Colonic mucosa (tissue), 4 donors: ENCODE results near the gene SGSM1. TPM values are rescaled to one million over a fixed set of nuclear protein-coding genes. Genes with fewer than 3 reads are reported as not detected.
A peak's percentile ranks its signal among the peaks of the same experiment; 100 is the strongest.

Experiments
- DNase-seq: peaks from one replicate; pipeline ENCODE4 v3.0.0-alpha.2; 2020
- H3K27ac ChIP-seq: fragments of 200-600 bp; one replicate; pipeline ENCODE4 v1.8.0; 2021
- H3K27me3 ChIP-seq: fragments of 200-600 bp; one replicate; pipeline ENCODE4 v1.8.0; 2021
- H3K36me3 ChIP-seq: fragments of 200-600 bp; one replicate; pipeline ENCODE4 v1.8.0; 2021
- H3K4me1 ChIP-seq: fragments of 200-600 bp; one replicate; pipeline ENCODE4 v1.8.0; 2021; ENCODE audit warnings: mild to moderate bottlenecking
- H3K4me3 ChIP-seq: fragments of 200-600 bp; one replicate; pipeline ENCODE4 v1.8.0; 2021
- H3K9ac ChIP-seq, 2 donors: one replicate each; pipeline ENCODE4 v1.7.0; 2013; ENCODE audit warnings: control low read depth in 2 of 2, low read depth in 2 of 2, low read length in 2 of 2
- H3K9me3 ChIP-seq: fragments of 200-600 bp; one replicate; pipeline ENCODE4 v1.8.0; 2021
- CTCF ChIP-seq: fragments of 200-600 bp; IDR thresholded peaks from one replicate; pipeline ENCODE4 v1.8.0; 2022; ENCODE audit warnings: antibody characterized with exemption, mild to moderate bottlenecking
- intact Hi-C: fragments of 100-400 bp; cut with DNase I; formaldehyde crosslinking; loops from one replicate; pipeline ENCODE4 v1.14.1; 2022
- total RNA-seq, 2 donors: library from RNA; stranded (reverse); fragmentation: NEBNext Ultra II Directional in 1 of 2; extraction: Animal tissue kit (Norgen Biotek cat#: 25700) in 1 of 2; gene quantifications; one replicate each; pipeline ENCODE4 v1.2.1, GENCODE V29; 2021
- donor health status: healthy.
- donor health status: DM: no; HTN: no; CAD: no.
- donor health status: DM: no; HTN: no; CAD: no.

SGSM1 gene
- total RNA-seq, 2 donors from 2014 or later = 3.3 to 3.9 TPM

- Histone ChIP-seq H3K4me3 (no peak overlapping the region), H3K9ac (no peak overlapping the region), H3K27me3 (no peaks in the 10 kb centered on the region), H3K27ac (no peak overlapping the region), H3K9me3 (no peaks in the 10 kb centered on the region), H3K36me3 (no peaks in the 10 kb centered on the region), H3K4me1 (no peaks in the 10 kb centered on the region)
- intact Hi-C loops = loop anchor here (10.0 kb wide), 2 partner anchors 156 to 244 kb away; partner anchors contain the start of gene PIWIL3
- TF ChIP-seq CTCF = no peak
- DNase-seq = no peak
Observed at GRCh38 chr22:24930678-24931077, 124.7 kb downstream of the SGSM1 start.

GRCh38 chr22:24935771-24936483 lies 129.9 kb downstream of the SGSM1 start:
- no peak for TF ChIP-seq CTCF
- Histone ChIP-seq H3K9me3 (no peaks in the 10 kb centered on the region), H3K27me3 (no peaks in the 10 kb centered on the region), H3K4me1 (no peaks in the 10 kb centered on the region), H3K27ac (no peak overlapping the region), H3K4me3 (no peak overlapping the region), H3K36me3 (no peaks in the 10 kb centered on the region), H3K9ac (no peak overlapping the region)
- intact Hi-C loops = loop anchor here (5.0 to 10.0 kb wide), 3 partner anchors 111 to 239 kb away; partner anchors contain the start of gene PIWIL3
- no peak for DNase-seq

GRCh38 chr22:24937114-24937513 lies 131.1 kb downstream of the SGSM1 start:
- Histone ChIP-seq H3K9ac (no peak overlapping the region), H3K4me1 (no peaks in the 10 kb centered on the region), H3K36me3 (no peaks in the 10 kb centered on the region), H3K9me3 (no peaks in the 10 kb centered on the region), H3K27me3 (no peaks in the 10 kb centered on the region), H3K27ac (no peak overlapping the region), H3K4me3 (no peak overlapping the region)
- no peak for TF ChIP-seq CTCF
- DNase-seq = no peak
- intact Hi-C loops = loop anchor here (5.0 to 10.0 kb wide), 3 partner anchors 110 to 238 kb away; partner anchors contain the start of gene PIWIL3

- TF ChIP-seq CTCF = peak; percentile 74
- no peak overlapping the region for H3K9ac ChIP-seq
- peak; percentile 48 for DNase-seq
- H3K27me3 ChIP-seq = no peaks in the 10 kb centered on the region
- H3K27ac ChIP-seq = no peak overlapping the region
- H3K9me3 ChIP-seq = no peaks in the 10 kb centered on the region
- no peaks in the 10 kb centered on the region for H3K36me3 ChIP-seq
- intact Hi-C loops = loop anchor here (5.0 to 10.0 kb wide), 3 partner anchors 108 to 236 kb away; partner anchors contain the start of gene PIWIL3
- H3K4me3 ChIP-seq = no peak overlapping the region
- H3K4me1 ChIP-seq = no peaks in the 10 kb centered on the region
Observed at GRCh38 chr22:24938741-24939341, 132.8 kb downstream of the SGSM1 start.

- no peak overlapping the region for H3K4me3 ChIP-seq
- no peaks in the 10 kb centered on the region for H3K27me3 ChIP-seq
- intact Hi-C loops = no loop called here
- TF ChIP-seq CTCF = no peak
- DNase-seq = no peak
- no peak overlapping the region for H3K27ac ChIP-seq
- H3K9me3 ChIP-seq = no peaks in the 10 kb centered on the region
- no peaks in the 10 kb centered on the region for H3K36me3 ChIP-seq
- no peaks in the 10 kb centered on the region for H3K4me1 ChIP-seq
- no peak overlapping the region for H3K9ac ChIP-seq
Observed at GRCh38 chr22:24942301-24942700, 136.3 kb downstream of the SGSM1 start.
